GM20431 (cell line): Measurements from ENCODE around the gene STX8.

ENCODE experiments used
- in situ Hi-C: fragments of 300-500 bp; cut with MseI, MboI; formaldehyde crosslinking; loops from one replicate; pipeline ENCODE4 v1.15.0; 2020; ENCODE audit warnings: low sequenced_read_pairs; ENCODE audit not compliant: unreplicated experiment

The STX8 gene

GRCh38 chr17:9234389-9234945, 341.2 kb downstream of the STX8 start:
- in situ Hi-C loops = no loop called here

- in situ Hi-C loops = no loop called here
Measured at GRCh38 chr17:9233761-9234160, 341.9 kb downstream of the STX8 start.

GRCh38 chr17:9233271-9233599, 342.4 kb downstream of the STX8 start:
- in situ Hi-C loops = no loop called here

GRCh38 chr17:9232591-9233270, 342.9 kb downstream of the STX8 start:
- in situ Hi-C loops = no loop called here

- in situ Hi-C loops = no loop called here
Measured at GRCh38 chr17:9232155-9232475, 343.5 kb downstream of the STX8 start.

- in situ Hi-C loops = no loop called here
Measured at GRCh38 chr17:9231449-9232154, 344.0 kb downstream of the STX8 start.

GRCh38 chr17:9230861-9231260, 344.8 kb downstream of the STX8 start:
- in situ Hi-C loops = no loop called here

GRCh38 chr17:9230346-9230745, 345.3 kb downstream of the STX8 start:
- in situ Hi-C loops = no loop called here

GRCh38 chr17:9229826-9230201, 345.8 kb downstream of the STX8 start:
- in situ Hi-C loops = no loop called here

- in situ Hi-C loops = no loop called here
Measured at GRCh38 chr17:9229160-9229825, 346.3 kb downstream of the STX8 start.

- in situ Hi-C loops = no loop called here
Measured at GRCh38 chr17:9228408-9229159, 347.0 kb downstream of the STX8 start.

- in situ Hi-C loops = no loop called here
Measured at GRCh38 chr17:9227819-9228407, 347.7 kb downstream of the STX8 start.

- in situ Hi-C loops = no loop called here
Measured at GRCh38 chr17:9226794-9227135, 348.9 kb downstream of the STX8 start.

- in situ Hi-C loops = no loop called here
Measured at GRCh38 chr17:9226130-9226793, 349.4 kb downstream of the STX8 start.

- in situ Hi-C loops = no loop called here
Measured at GRCh38 chr17:9225305-9226101, 350.1 kb downstream of the STX8 start.

GRCh38 chr17:9224485-9224884, 351.1 kb downstream of the STX8 start:
- in situ Hi-C loops = no loop called here

GRCh38 chr17:9223531-9223930, 352.1 kb downstream of the STX8 start:
- in situ Hi-C loops = no loop called here

- in situ Hi-C loops = no loop called here
Measured at GRCh38 chr17:9221922-9222180, 353.8 kb downstream of the STX8 start.

GRCh38 chr17:9221147-9221921, 354.3 kb downstream of the STX8 start:
- in situ Hi-C loops = no loop called here
